Measurements from ENCODE around the gene YOD1.

- TF ChIP-seq, protein P1, sequence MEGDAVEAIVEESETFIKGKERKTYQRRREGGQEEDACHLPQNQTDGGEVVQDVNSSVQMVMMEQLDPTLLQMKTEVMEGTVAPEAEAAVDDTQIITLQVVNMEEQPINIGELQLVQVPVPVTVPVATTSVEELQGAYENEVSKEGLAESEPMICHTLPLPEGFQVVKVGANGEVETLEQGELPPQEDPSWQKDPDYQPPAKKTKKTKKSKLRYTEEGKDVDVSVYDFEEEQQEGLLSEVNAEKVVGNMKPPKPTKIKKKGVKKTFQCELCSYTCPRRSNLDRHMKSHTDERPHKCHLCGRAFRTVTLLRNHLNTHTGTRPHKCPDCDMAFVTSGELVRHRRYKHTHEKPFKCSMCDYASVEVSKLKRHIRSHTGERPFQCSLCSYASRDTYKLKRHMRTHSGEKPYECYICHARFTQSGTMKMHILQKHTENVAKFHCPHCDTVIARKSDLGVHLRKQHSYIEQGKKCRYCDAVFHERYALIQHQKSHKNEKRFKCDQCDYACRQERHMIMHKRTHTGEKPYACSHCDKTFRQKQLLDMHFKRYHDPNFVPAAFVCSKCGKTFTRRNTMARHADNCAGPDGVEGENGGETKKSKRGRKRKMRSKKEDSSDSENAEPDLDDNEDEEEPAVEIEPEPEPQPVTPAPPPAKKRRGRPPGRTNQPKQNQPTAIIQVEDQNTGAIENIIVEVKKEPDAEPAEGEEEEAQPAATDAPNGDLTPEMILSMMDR (IDR thresholded peaks at IDR 0.05; ENCODE audit: insufficient read depth, low read length), result no peak
- TF ChIP-seq, protein P2, sequence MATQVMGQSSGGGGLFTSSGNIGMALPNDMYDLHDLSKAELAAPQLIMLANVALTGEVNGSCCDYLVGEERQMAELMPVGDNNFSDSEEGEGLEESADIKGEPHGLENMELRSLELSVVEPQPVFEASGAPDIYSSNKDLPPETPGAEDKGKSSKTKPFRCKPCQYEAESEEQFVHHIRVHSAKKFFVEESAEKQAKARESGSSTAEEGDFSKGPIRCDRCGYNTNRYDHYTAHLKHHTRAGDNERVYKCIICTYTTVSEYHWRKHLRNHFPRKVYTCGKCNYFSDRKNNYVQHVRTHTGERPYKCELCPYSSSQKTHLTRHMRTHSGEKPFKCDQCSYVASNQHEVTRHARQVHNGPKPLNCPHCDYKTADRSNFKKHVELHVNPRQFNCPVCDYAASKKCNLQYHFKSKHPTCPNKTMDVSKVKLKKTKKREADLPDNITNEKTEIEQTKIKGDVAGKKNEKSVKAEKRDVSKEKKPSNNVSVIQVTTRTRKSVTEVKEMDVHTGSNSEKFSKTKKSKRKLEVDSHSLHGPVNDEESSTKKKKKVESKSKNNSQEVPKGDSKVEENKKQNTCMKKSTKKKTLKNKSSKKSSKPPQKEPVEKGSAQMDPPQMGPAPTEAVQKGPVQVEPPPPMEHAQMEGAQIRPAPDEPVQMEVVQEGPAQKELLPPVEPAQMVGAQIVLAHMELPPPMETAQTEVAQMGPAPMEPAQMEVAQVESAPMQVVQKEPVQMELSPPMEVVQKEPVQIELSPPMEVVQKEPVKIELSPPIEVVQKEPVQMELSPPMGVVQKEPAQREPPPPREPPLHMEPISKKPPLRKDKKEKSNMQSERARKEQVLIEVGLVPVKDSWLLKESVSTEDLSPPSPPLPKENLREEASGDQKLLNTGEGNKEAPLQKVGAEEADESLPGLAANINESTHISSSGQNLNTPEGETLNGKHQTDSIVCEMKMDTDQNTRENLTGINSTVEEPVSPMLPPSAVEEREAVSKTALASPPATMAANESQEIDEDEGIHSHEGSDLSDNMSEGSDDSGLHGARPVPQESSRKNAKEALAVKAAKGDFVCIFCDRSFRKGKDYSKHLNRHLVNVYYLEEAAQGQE (IDR thresholded peaks at IDR 0.05; ENCODE audit: insufficient replicate concordance, low read depth), result no peak
- TF ChIP-seq POLR2AphosphoS5 (IDR thresholded peaks at IDR 0.05; ENCODE audit: low read depth), result no peak
Observed at GRCh38 chr1:207020709-207021107, 30.3 kb downstream of the YOD1 start.
